DMS 273 (cell line): ENCODE measurements around the gene SLC2A13.
"Not testable (repeated sequence)": the region's sequence is repeated elsewhere in the genome, so short reads cannot be mapped to it uniquely, and the experiment has no call there.

ENCODE experiments used
- DNase-seq: peaks from one replicate; lab custom pipeline; 2025; ENCODE audit not compliant: unreplicated experiment; lab: John Stamatoyannopoulos, UW

Gene SLC2A13

DNA sequence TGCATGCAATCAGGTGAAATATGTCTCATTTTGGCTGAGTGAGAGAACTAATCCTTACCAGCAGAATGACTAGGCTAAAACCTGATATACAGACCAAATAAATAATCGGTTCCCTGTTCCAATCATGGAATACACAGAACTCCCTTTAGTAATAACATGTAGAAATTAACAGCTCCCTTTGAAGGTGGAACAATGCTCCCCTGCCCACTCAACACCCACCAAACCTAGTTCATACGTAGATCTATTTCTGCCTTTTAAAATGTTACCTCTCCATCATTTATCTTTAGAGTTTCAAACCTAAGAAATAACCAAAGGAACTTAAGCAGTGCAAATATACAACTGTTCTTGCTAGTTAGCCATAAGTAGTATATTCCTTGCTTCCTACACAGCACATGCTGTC is 332.6 kb downstream of the SLC2A13 start:
- no peak for DNase-seq

DNA sequence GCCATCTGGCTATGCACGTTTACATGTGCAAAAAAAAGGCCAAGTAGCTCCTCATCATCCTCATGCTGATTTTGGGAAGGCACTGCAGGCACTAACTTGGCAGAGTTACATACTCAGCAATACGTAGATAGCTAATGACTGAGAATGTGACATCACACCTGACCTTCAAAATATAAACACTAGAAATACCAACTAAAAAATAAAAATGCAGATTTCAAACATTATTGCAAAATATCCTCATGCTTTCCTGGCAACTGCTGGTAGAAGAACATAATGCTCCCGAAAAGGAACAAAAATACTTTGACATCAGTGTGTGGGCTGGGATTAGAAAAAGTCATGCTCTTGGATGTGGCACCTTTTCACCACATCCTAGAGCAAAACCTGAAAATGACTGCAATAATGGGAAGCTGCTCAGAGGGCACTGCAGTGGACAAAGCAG is 333.0 kb downstream of the SLC2A13 start:
- no peak for DNase-seq

DNA sequence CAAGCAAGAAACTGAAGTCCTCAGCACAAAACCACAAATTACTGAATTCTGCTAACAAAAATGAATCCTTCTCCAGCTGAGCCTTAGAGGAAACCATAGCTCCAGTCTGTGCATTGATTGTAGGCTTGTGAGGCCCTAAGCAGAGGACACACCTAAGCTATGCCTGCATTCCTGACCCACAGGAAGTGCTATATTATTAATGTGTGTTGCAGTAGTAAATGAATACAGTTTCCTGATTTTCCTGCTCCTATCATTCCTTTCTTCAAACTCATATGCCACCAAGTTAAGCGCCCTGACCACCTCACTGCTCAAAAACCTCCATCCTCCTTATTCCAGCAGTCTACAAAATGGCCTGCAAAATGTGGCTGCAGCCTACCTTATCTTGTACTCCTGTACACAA is 334.4 kb downstream of the SLC2A13 start:
- no peak for DNase-seq

DNA sequence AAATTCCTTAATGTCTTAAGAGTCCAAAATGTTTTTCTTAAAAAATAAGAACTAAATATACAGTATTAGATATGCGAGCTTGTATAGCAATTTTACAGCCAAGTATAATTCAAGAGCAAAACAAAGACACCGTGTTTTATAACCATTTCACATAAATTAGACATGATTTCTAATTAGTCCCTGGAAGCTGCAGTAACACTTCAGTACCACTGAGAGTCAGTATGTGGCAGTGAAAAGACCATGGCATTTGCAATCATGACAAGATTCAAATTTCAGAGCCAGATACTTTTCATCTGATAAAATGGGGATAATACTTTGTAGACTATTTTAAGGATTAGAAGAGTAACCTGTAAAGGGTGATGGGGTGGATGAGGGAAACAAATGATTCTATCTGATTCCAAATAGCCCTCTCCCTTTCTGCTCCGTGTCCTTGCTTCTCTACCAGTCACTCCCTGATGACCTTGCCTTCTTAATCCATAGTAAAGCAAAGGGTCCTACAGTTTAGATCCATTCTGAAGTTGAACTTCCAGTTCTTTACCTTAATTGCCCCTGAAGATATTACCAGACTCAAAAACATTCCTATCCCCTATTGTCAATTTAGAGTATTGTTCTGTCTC is 340.8 kb downstream of the SLC2A13 start:
- DNase-seq = peak; percentile 58

DNA sequence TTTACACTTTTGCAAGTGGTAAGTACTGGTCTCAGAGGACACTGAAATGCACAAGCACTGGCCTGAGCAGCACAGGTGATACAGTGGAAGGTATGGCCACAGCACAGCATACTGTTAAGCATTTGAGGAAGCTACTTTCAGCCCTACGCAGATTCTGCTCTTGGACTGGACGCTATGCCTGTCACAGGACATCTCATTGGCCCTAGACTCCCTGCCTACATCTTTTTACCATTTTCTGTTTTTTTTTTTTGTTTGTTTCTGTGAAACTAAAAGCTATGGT is 342.1 kb downstream of the SLC2A13 start:
- no peak for DNase-seq

DNA sequence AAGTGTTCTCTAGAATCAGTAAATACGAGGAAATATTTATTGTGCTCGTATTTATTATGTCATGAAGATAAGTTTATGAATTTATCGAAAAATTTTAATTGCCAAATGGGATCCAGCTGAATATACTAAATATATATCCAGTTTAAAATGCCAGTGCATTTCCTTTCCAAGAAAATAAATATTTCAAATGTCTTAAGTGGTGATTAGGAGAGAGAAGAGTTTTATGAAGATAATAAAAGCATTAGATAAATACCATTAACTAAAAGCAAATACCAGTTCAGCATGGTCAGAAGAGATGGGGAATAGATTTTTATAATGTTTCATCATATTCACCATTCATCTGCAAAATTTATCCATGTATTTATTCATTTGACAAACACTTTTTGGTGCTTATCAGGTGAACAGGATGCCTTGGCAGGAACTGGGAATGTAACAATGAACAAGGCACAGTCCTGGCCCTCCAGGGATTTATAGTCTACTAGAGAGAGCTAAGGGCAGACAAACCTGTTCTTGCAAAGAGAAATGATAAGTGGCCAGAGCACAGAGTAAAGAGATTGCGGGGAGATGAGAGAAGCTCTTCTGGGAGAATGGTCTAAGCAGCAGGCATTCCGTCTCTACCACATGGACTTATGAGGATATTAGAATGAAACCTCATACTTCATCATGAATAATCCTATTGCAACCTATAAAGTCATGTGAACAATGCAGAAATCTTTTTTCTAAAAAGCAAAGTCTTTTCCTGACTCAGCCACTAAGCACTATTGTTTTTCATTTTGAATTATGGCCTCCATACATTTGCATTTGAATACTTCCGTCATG is 342.6 kb downstream of the SLC2A13 start:
- DNase-seq = no peak

DNA sequence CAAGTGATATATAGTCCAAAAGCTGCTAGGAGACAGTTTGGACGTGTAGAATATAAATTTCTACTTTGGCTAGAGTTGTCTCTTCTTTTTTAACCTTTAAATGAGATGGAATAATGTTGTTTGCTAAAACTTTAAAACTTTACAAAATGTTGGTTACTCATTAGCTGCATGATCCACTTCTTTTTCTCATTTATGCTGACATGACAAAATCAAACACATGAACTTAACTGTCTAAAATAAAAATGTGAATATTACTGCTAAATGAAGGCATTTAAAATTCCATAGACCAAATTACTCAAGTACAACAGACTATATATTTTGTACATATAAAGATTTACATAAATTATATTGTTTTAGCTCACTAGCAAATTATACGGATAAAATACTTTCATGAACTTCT is 350.4 kb downstream of the SLC2A13 start:
- DNase-seq = no peak

DNA sequence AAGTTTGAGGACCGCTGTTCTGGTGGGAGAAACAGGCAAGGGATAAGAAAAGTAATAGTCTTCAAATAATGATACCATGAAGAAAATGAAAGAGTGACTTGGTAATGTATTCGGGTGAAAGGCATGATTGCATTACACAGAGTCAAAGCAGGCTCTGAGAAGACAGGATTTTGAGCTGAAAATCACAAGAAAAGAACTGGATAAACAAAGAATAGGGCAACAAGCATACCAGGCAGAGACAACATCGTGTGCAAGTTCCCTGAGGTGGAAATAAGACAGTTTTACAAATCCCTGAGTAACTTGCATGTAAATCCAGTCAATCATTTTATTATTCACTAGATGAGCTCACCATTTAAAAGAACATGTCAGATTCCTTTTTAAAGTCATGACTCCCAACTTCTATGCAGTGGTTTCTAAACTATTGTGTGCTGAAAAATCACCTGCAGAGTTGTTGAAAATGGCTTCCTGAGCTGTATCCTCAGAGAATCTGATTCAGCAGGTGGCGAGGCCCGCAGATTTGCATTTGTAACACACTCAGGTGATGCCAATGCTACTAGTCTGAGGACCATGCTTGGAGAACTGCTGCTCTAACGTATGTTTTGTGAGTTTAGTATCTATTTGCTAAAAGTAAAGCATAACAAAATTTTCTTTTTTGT is 353.3 kb downstream of the SLC2A13 start:
- DNase-seq = no peak

DNA sequence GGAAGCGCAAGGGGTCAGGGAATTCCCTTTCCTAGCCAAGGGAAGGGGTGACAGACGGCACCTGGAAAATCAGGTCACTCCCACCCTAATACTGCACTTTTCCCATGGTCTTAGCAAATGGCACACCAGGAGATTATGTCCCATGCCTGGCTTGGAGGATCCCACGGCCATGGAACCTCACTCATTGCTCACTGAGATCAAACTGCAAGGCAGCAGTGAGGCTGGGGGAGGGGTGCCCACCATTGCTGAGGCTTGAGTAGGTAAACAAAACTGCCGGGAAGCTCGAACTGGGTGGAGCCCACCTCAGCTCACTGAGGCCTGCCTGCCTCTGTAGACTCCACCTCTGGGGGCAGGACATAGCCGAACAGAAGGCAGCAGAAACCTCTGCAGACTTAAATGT is 359.7 kb downstream of the SLC2A13 start:
- DNase-seq = not testable (repeated sequence)

DNA sequence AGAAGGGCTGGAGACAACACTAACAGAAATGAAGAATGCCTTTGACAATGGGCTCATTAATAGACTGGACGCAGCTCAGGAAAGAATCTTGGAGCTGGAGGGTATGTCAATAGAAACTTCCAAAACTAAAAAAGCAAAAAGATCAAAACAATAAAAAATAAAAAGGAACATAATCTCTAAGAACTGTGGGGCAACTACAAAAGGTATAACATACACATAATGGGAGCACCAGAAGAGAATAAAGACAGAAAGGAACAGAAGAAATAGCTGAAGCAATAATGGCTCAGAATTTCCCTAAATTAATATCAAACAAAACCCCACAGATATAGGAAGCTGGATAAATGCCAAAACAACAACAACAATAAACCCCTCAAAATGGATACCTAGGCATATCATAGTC is 362.2 kb downstream of the SLC2A13 start:
- DNase-seq = no peak

DNA sequence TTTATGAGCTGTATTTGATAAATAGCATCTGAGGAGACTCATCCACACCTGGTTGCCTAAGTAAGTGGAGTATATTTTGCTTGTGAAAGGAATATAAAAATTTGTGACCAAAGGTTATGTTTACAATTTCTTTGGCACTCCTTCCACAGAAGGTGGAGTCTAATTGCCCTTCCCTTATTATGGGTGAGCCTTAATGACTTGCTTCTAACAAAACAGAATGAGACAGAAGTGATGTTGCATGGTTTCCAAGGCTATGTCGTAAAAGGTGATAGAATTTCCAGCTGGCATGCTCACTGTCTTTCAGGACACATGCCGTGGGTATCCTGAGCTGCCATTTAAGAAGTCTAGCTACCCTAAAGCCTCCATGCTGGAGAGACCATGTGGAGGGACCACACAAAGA is 369.5 kb downstream of the SLC2A13 start:
- DNase-seq = no peak

DNA sequence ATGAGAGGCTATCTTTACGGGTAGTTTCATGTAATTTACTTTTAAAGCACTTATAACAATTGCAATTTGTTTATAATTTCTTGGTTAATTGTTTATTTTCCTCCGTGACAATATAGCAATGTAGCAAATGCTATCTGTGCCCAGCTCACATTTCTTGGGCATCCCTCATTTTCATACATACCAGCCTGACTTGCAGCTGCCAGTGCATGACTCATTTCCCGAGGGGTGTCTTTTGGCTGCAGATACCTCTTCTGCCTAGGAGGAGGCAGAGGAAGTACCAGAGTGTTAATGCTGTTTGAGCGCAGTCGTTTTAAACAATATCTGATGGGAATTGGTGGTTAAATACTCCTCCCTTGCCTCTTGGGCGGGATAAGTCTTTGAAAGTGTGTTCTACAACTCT is 382.1 kb downstream of the SLC2A13 start:
- DNase-seq = peak; percentile 82

DNA sequence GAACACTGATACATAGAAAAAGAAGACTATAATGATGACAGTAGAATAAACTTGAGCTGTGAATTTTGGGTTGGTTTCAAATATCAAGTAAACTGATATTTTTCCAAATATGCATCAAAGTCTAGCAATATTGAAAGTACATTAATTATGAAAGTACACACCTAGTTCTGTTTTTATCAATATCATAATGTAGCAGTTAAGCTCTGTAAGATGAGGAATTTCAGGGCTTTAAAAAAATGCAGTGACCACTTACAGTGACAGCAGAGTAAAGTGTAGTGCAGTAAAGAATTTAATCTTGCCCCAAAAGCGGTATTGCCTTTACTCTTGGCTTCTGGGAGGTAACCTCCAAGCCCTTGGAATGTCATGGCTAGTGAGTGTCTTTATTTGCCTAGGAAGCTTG is 383.4 kb downstream of the SLC2A13 start:
- no peak for DNase-seq

DNA sequence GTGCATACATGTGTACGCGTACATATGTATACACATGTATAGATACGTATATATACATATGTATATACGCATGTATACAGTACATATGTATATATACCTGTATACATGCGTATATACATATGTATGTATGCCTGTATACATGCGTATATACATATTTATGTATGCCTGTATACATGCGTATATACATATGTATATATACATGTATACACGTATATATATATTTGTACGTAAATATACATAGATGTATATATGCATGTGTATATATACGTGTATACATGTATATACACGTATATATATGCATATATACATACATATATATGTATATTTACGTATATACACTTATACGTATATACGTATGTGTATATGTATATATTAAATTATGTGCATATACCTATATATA is 392.3 kb downstream of the SLC2A13 start:
- DNase-seq = no peak

DNA sequence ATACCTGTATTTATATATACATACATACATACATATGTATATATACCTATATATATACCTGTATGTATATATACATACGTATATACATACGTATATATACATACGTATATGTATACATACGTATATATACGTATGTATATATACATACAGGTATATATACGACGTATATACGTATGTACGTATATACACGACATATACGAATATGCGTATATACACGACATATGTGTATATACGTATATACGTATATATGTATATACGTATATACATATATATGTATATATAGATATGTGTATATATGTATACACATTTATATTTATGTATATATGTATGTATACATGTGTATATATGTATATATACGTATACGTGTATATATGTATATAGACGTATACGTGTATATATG is 393.5 kb downstream of the SLC2A13 start:
- DNase-seq = no peak
